Bronchial epithelial cell (primary cell): ENCODE data around the gene KRTAP10-12. TPM values are rescaled to one million over a fixed set of nuclear protein-coding genes. Genes with fewer than 3 reads are reported as not detected.

Experiments
- DNase-seq: peaks from one replicate; pipeline ENCODE4 v3.0.0-alpha.2; 2010; ENCODE audit warnings: low read depth
- FAIRE-seq: peaks from 2 replicates; lab custom pipeline; 2011; peaks lifted over from hg19 to GRCh38; lab: Jason Lieb, UNC
- H3K27me3 ChIP-seq: 2 replicates; pipeline ENCODE4 v1.5.1; 2011; ENCODE audit warnings: low read length; ENCODE audit not compliant: control insufficient read depth, insufficient read depth
- H3K36me3 ChIP-seq: 2 replicates; pipeline ENCODE4 v1.5.1; 2011; ENCODE audit warnings: low read length; ENCODE audit not compliant: control insufficient read depth, insufficient read depth
- H3K4me3 ChIP-seq: 2 replicates; pipeline ENCODE4 v1.5.1; 2011; ENCODE audit warnings: mild to moderate bottlenecking, low read depth, low read length, control low read depth
- CTCF ChIP-seq: IDR thresholded peaks from 2 replicates; pipeline ENCODE4 v1.5.1; 2011; ENCODE audit warnings: mild to moderate bottlenecking, moderate library complexity, low read length, control low read depth, inconsistent platforms; ENCODE audit not compliant: insufficient read depth, severe bottlenecking
- total RNA-seq: library from RNA; depleted of rRNA; stranded (reverse); fragments of >200 nt; gene quantifications from 2 replicates; pipeline ENCODE4 v1.2.1, GENCODE V29; 2014

The KRTAP10-12 gene
- total RNA-seq, 1 donor from 2014 or later = not detected

- TF ChIP-seq CTCF = no peak
- Histone ChIP-seq H3K27me3 (no peaks in the 10 kb centered on the region), H3K4me3 (no peak overlapping the region), H3K36me3 (no peaks in the 10 kb centered on the region)
- FAIRE-seq = no peak
- no peak for DNase-seq
Observed at GRCh38 chr21:44732263-44732662, 35.3 kb downstream of the KRTAP10-12 start.

GRCh38 chr21:44732956-44733355 lies 36.0 kb downstream of the KRTAP10-12 start:
- H3K27me3 ChIP-seq = no peaks in the 10 kb centered on the region
- no peak overlapping the region for H3K4me3 ChIP-seq
- H3K36me3 ChIP-seq = no peaks in the 10 kb centered on the region
- no peak for TF ChIP-seq CTCF
- no peak for FAIRE-seq
- no peak for DNase-seq

- Histone ChIP-seq H3K27me3 (no peaks in the 10 kb centered on the region), H3K4me3 (no peak overlapping the region), H3K36me3 (no peaks in the 10 kb centered on the region)
- DNase-seq (no peak), FAIRE-seq (no peak)
- no peak for TF ChIP-seq CTCF
Observed at GRCh38 chr21:44734026-44734745, 37.2 kb downstream of the KRTAP10-12 start.

- H3K4me3 ChIP-seq = no peak overlapping the region
- H3K27me3 ChIP-seq = no peaks in the 10 kb centered on the region
- no peak for FAIRE-seq
- H3K36me3 ChIP-seq = no peaks in the 10 kb centered on the region
- no peak for DNase-seq
- no peak for TF ChIP-seq CTCF
Observed at GRCh38 chr21:44734841-44735240, 37.9 kb downstream of the KRTAP10-12 start.

- H3K4me3 ChIP-seq = no peak overlapping the region
- TF ChIP-seq CTCF = no peak
- no peaks in the 10 kb centered on the region for H3K27me3 ChIP-seq
- no peaks in the 10 kb centered on the region for H3K36me3 ChIP-seq
- FAIRE-seq = no peak
- DNase-seq = no peak
Observed at GRCh38 chr21:44735821-44736220, 38.8 kb downstream of the KRTAP10-12 start.
